Measurements from ENCODE around the gene CIRBP. TPM values are rescaled to one million over a fixed set of nuclear protein-coding genes. Genes with fewer than 3 reads are reported as not detected.

CIRBP gene
- total and polyA plus RNA-seq, 9 of the 15 experiments (the other 6 are each of a cell fraction or from before 2014, with no cell fraction given) = 20.5 to 327 (median 176) TPM

DNA sequence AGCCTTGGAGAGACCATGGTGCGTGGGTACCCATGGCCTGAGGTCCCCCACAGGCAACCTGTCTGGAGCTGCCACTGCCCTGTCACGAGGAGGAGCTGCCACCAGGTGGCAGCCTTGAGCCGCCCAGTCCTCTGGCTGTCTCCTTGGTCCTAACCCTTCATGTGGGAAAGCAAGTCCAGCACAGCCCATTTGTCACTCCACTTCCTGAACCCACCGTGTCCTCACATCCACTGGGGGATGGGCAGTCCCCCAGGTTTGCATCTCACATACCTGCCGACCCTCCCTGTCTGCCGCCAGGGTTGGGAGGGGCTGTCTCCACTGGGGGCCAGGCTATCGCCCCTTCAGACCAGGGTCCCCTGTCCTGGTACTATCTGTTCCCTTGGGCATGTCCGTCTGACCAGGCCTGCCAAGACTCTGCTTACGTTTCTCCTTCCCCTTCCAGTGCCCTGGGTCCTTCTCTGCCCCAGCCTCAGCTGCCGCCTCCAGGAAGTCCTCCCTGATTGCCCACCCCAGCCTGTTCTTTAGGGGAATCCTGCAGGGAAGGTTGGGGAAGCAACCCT lies 10.7 kb downstream of the CIRBP start:
- peaks cover 44% of the 10 kb centered on the region; the same call in 2 of the 3 replicates for H3K36me3 ChIP-seq (ENCODE audit: control insufficient read depth, insufficient read depth, low read length)
- in situ Hi-C loops (cut with MboI) = loop anchor here (5.0 kb wide), 1 partner anchor 102 kb away; the partner anchor contains the start of gene NDUFS7
- H3K27me3 ChIP-seq (ENCODE audit: control insufficient read depth in 2 of 2, insufficient read depth in 2 of 2, low read length in 2 of 2) = peaks cover 4 to 5% of the 10 kb centered on the region in 2 experiments; a peak in 3 of 5 replicates
- FAIRE-seq (peak; percentile 94), DNase-seq (ENCODE audit: extremely low read depth in 1 of 4, low spot score in 3 of 4) (peak; percentile 65 to 92 (median 74)), ATAC-seq (peak; percentile 59)
- H2AFZ ChIP-seq (ENCODE audit: low read depth, low read length) = no peak overlapping the region
- H4K20me1 ChIP-seq (replicated peaks; ENCODE audit: control insufficient read depth, insufficient read depth, low read length) = peaks cover 16% of the 10 kb centered on the region
- H3K4me2 ChIP-seq (ENCODE audit: insufficient read depth, low read length) = no peak overlapping the region
- 0 out of 4 replicates have a peak overlapping the region, but pooled peaks of 1 of the 2 experiments have one; percentile 11 for H3K9ac ChIP-seq (ENCODE audit: insufficient read depth in 1 of 2, low read depth in 2 of 2, low read length in 2 of 2)
- H3K9me1 ChIP-seq (ENCODE audit: control insufficient read depth, insufficient read depth, low read length) = no peaks in the 10 kb centered on the region
- ChIA-PET CTCF (ENCODE audit: low intra/inter-chr PET ratio) (interaction anchor here (0.6 to 1.5 kb wide), 2 partner anchors 92 to 96 kb away, joined by 5 to 7 read pairs; no protein-coding TSS in a partner anchor), POLR2A (interaction anchor here (0.6 to 2.4 kb wide), 4 partner anchors 11 to 374 kb away, joined by 3 to 21 read pairs (median 3); partner anchors contain the start of gene CIRBP)
- peaks cover 21% of the 10 kb centered on the region for H3K79me2 ChIP-seq (ENCODE audit: control insufficient read depth, insufficient read depth, low read length)
- no peaks in the 10 kb centered on the region for H3K9me3 ChIP-seq (replicated peaks; ENCODE audit: control insufficient read depth, insufficient read depth, low read depth, low read length)
- 34% methylated on average over 9 of the region's 10 CpGs for WGBS (ENCODE audit: insufficient coverage, low coverage, missing lambda C conversion rate)
- H3K4me3 ChIP-seq = no peak overlapping the region
- H3K4me1 ChIP-seq (replicated peaks in 1 of 2; ENCODE audit: control insufficient read depth in 2 of 2, insufficient read depth in 2 of 2, low read length in 2 of 2) = peaks cover 11 to 81% of the 10 kb centered on the region in 2 experiments; a peak in 3 of 5 replicates
- no TSS peak for BruUV-seq (replicated peaks)
- intact Hi-C loops (cut with micrococcal nuclease) = loop anchor here (1.0 to 10.0 kb wide), 2 partner anchors 92 to 165 kb away; no protein-coding TSS in a partner anchor
- no peak overlapping the region for H3K27ac ChIP-seq (ENCODE audit: extremely low read depth, low read depth, low read length)
- no peak for TF ChIP-seq XRCC4 (IDR thresholded peaks at IDR 0.05; ENCODE audit: extremely low read depth, insufficient read depth, insufficient read length)
- no peak for TF ChIP-seq KDM2B (CRISPR knock-in tag; IDR thresholded peaks at IDR 0.05)
- no peak for TF ChIP-seq ETV5 (CRISPR knock-in tag; IDR thresholded peaks at IDR 0.05; ENCODE audit: low read depth)
- TF ChIP-seq, protein P1, sequence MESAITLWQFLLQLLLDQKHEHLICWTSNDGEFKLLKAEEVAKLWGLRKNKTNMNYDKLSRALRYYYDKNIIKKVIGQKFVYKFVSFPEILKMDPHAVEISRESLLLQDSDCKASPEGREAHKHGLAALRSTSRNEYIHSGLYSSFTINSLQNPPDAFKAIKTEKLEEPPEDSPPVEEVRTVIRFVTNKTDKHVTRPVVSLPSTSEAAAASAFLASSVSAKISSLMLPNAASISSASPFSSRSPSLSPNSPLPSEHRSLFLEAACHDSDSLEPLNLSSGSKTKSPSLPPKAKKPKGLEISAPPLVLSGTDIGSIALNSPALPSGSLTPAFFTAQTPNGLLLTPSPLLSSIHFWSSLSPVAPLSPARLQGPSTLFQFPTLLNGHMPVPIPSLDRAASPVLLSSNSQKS (CRISPR knock-in tag; IDR thresholded peaks at IDR 0.05) = no peak
- TF ChIP-seq, protein P2, sequence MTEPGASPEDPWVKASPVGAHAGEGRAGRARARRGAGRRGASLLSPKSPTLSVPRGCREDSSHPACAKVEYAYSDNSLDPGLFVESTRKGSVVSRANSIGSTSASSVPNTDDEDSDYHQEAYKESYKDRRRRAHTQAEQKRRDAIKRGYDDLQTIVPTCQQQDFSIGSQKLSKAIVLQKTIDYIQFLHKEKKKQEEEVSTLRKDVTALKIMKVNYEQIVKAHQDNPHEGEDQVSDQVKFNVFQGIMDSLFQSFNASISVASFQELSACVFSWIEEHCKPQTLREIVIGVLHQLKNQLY (CRISPR knock-in tag; conservative IDR thresholded peaks at IDR 0.05) = 0 out of 4 replicates have a peak, but pooled peaks of 1 of the 2 experiments have one; percentile 33
- TF ChIP-seq ARID1B (IDR thresholded peaks at IDR 0.05) = no peak
- TF ChIP-seq PHF21A (IDR thresholded peaks at IDR 0.05; ENCODE audit: borderline replicate concordance, low read depth) = no peak
- TF ChIP-seq, protein P3, sequence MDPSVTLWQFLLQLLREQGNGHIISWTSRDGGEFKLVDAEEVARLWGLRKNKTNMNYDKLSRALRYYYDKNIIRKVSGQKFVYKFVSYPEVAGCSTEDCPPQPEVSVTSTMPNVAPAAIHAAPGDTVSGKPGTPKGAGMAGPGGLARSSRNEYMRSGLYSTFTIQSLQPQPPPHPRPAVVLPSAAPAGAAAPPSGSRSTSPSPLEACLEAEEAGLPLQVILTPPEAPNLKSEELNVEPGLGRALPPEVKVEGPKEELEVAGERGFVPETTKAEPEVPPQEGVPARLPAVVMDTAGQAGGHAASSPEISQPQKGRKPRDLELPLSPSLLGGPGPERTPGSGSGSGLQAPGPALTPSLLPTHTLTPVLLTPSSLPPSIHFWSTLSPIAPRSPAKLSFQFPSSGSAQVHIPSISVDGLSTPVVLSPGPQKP (CRISPR knock-in tag; IDR thresholded peaks at IDR 0.05) = no peak
- TF ChIP-seq NCOR1 (IDR thresholded peaks at IDR 0.05) = no peak
- no peak for TF ChIP-seq ILF3 (IDR thresholded peaks at IDR 0.05; ENCODE audit: borderline replicate concordance)
- TF ChIP-seq FOXP1 (CRISPR knock-in tag; IDR thresholded peaks at IDR 0.05) = no peak
- TF ChIP-seq YY1 (IDR thresholded peaks at IDR 0.05; ENCODE audit: borderline replicate concordance in 1 of 3, control insufficient read depth in 1 of 3, extremely low read depth in 1 of 3, insufficient read depth in 3 of 3, insufficient read length in 1 of 3, insufficient replicate concordance in 2 of 3, low read depth in 1 of 3, low read length in 2 of 3) = peak in 1 of 3 experiments; percentile 52
- TF ChIP-seq, protein P4, sequence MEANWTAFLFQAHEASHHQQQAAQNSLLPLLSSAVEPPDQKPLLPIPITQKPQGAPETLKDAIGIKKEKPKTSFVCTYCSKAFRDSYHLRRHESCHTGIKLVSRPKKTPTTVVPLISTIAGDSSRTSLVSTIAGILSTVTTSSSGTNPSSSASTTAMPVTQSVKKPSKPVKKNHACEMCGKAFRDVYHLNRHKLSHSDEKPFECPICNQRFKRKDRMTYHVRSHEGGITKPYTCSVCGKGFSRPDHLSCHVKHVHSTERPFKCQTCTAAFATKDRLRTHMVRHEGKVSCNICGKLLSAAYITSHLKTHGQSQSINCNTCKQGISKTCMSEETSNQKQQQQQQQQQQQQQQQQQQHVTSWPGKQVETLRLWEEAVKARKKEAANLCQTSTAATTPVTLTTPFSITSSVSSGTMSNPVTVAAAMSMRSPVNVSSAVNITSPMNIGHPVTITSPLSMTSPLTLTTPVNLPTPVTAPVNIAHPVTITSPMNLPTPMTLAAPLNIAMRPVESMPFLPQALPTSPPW (CRISPR knock-in tag; IDR thresholded peaks at IDR 0.05) = 0 out of 2 replicates have a peak, but pooled peaks have one; percentile 12
- TF ChIP-seq CXXC5 (CRISPR knock-in tag; IDR thresholded peaks at IDR 0.05) = no peak
- TF ChIP-seq CHD4 (IDR thresholded peaks at IDR 0.05; ENCODE audit: insufficient read depth, insufficient replicate concordance, low read depth, low read length, poor library complexity, severe bottlenecking) = peak; percentile 88

Measured in K562 (cell line).